HG03520 (cell line): ENCODE measurements around the gene ZNF799.
"Not testable (repeated sequence)": the region's sequence is repeated elsewhere in the genome, so short reads cannot be mapped to it uniquely, and the experiment has no call there.

Source experiments
- ATAC-seq: cut with Tn5 transposase; IDR thresholded peaks from one replicate; pipeline ENCODE4 v1.9.1; 2021; ENCODE audit warnings: mild to moderate bottlenecking, moderate library complexity; ENCODE audit not compliant: unreplicated experiment

Gene ZNF799

DNA sequence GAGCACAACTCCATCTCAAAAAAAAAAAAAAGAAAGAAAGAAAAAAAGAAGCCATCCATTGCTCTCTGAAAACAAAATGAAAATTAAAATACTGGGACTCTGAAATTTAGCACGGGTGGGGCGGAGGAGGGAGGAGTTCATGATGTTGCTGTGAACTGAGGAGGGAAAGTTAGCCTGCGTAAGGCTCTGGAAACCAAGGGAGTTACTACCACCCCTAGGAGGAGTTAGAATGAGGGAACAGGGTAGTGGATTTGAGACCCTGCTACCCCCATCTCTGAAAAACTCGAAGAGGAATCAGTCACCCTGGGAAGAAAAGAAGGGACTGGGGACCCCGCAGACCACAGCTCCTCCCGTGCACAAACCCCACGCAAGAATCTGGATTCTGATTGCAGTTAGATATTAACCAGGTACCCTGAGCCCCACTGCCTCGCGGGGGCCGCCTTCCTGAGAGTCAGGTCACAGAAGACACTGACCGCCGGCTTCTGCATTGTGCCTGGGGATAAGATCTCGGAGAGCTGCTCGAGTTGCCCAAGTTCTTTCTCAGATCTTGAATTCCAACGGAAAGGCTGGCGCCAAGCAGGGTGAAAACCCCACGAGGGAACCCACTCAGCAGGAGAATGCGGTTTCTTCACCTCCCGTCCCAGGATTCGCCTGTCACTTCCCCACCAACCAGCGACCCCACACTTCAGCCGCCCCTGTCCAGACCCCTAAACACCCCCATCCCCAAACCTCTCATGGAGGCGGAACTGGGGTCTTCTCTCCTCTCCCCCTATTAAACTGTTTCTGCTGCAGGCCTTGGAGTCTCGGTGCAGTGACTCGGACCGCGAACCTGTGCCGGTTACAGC is 36.5 kb downstream of the ZNF799 start:
- no peak for ATAC-seq

DNA sequence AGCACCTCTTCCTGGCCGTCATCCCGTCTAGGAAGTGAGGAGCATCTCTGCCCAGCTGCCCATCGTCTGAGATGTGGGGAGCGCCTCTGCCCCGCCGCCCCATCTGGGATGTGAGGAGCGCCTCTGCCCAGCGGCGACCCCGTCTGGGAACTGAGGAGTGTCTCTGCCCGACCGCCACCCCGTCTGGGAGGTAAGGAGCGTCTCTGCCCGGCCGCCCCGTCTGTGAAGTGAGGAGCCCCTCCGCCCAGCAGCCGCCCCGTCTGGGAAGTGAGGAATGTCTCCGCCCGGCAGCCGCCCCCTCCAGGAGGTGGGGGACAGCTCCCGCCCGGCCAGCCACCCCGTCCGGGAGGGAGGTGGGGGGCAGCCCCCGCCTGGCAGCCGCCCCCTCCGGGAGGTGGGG is 38.8 kb downstream of the ZNF799 start:
- not testable (repeated sequence) for ATAC-seq

DNA sequence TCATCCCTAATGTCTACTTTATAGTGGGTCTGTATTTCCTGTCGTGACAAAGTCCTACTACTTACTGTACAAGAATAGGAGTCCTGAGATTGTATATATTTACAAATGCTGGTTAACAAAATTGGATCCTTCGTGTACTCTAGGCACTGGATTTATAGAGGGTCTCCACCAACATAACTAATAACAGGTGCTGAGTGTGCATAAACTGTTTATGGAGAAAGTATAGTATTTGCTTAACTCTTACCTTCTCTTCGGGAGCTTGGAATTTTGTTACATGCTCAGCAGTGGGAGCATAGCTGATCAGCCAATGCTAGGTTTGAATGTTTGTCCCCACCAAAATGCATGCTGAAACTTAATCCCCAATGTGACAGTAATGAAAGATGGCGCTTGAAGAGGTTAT is 47.7 kb downstream of the ZNF799 start:
- no peak for ATAC-seq

DNA sequence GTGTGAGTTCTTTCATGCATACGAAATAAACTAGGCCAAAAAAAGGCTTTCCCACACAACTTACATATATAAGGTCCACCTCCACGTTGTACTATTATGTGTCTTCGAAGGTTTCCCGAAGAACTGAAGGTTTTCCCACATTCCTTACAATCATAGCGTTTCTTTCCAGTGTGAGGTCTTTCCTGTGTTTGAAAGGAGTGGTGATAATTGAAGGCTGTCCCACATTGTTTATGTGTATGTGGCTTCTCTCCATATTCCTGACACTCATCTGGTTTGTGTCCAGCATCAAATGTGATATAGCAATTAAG is 50.2 kb downstream of the ZNF799 start:
- no peak for ATAC-seq

DNA sequence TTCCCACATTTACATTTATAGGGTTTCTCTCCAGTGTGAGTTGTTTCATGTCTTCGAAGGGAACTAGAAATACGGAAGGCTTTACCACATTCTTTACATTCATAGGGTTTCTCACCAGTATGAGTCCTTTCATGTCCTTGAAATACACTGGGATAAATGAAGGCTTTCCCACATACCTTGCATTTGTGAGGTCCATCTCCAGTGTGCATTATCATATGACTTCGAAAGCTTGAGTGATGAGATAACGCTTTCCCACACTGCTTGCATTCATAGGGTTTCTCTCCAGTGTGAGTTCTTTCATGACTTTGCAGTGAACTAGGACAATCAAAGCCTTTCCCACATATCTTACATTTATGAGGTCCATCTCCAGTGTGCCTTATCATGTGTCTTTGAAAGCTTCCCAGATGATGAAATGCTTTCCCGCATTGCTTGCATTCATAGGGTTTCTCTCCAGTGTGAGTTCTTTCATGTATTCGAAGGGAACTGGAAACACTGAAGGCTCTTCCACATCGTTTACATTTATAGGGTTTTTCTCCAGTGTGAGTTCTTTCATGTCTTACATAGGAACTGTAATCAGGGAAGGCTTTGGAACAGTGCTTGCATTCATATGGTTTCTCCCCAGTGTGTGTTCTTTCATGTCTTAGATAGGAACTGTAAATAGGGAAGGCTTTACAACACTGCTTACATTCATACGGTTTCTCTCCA is 50.7 kb downstream of the ZNF799 start:
- no peak for ATAC-seq

DNA sequence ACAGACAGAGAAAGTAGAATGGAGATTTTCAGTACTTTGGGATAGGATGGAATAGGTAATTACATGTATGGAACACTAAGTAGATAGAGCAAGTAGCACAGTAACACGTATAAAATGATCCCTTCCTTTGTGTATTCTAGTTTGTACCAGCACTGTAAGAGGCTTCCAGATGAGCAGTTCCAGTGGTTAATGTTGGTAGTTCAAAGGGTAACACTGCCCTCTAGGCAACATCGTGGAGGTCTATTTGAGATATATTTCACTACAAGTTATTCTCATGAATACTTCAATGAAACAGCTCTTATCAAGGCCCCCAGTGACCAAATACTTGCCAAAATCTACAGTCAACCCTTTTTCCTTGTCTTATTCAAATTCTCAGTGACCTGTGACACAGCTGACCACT is 54.2 kb downstream of the ZNF799 start:
- no peak for ATAC-seq

DNA sequence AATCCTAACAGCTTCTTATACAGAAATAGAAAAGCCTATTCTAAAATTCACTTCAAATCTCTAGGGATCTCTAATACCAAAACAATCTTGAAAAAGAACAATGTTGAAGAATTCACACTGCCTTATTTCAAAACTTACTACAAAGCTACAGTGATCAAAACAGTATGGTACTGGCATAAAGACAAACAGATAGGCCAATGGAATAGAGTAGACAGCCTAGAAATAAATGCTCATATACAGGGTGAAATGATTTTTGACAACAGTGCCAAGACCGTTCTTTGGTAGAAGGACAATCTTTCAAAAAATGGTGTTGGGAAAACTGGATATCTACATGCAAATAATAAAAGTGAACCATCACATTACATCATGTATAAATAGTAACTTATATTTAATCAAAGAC is 55.9 kb downstream of the ZNF799 start:
- no peak for ATAC-seq
